Astrocyte (in vitro differentiated cells and primary cell): ENCODE data around the gene BMPER. TPM values are rescaled to one million over a fixed set of nuclear protein-coding genes. Genes with fewer than 3 reads are reported as not detected.

Experiments
- DNase-seq: peaks from one replicate; pipeline ENCODE4 v3.0.0-alpha.2; 2010; ENCODE audit warnings: low read depth
- FAIRE-seq: peaks from 2 replicates; lab custom pipeline; 2011; peaks lifted over from hg19 to GRCh38; lab: Jason Lieb, UNC
- H2AFZ ChIP-seq: 2 replicates; pipeline ENCODE4 v1.6.0; 2012; ENCODE audit warnings: low read depth, low read length, inconsistent platforms
- H3K27ac ChIP-seq: 2 replicates; pipeline ENCODE4 v1.5.1; 2011; ENCODE audit warnings: low read depth, low read length, inconsistent platforms
- H3K27me3 ChIP-seq: 2 replicates; pipeline ENCODE4 v1.6.0; 2011; ENCODE audit warnings: low read length, inconsistent platforms; ENCODE audit not compliant: insufficient read depth
- H3K36me3 ChIP-seq: 2 replicates; pipeline ENCODE4 v1.5.1; 2011; ENCODE audit warnings: low read length, inconsistent platforms; ENCODE audit not compliant: insufficient read depth
- H3K4me1 ChIP-seq: 2 replicates; pipeline ENCODE4 v1.5.1; 2011; ENCODE audit warnings: low read length, inconsistent platforms; ENCODE audit not compliant: insufficient read depth
- H3K4me2 ChIP-seq: 2 replicates; pipeline ENCODE4 v1.6.0; 2012; ENCODE audit warnings: low read length, inconsistent platforms
- H3K4me3 ChIP-seq: 2 replicates; pipeline ENCODE4 v1.5.1; 2011; ENCODE audit warnings: low read depth, mild to moderate bottlenecking, low read length, inconsistent platforms; ENCODE audit not compliant: insufficient read depth
- H3K79me2 ChIP-seq: 2 replicates; pipeline ENCODE4 v1.6.0; 2012; ENCODE audit warnings: mild to moderate bottlenecking, low read length, inconsistent platforms; ENCODE audit not compliant: insufficient read depth
- H3K9ac ChIP-seq: 2 replicates; pipeline ENCODE4 v1.6.0; 2012; ENCODE audit warnings: mild to moderate bottlenecking, low read length, inconsistent platforms
- H3K9me3 ChIP-seq: 2 replicates; pipeline ENCODE4 v1.5.1; 2012; ENCODE audit warnings: low read depth, mild to moderate bottlenecking, low read length, inconsistent platforms; ENCODE audit not compliant: insufficient read depth
- H4K20me1 ChIP-seq: 2 replicates; pipeline ENCODE4 v1.6.0; 2012; ENCODE audit warnings: low read length, inconsistent platforms; ENCODE audit not compliant: insufficient read depth
- H3K27ac Mint-ChIP-seq: one replicate; pipeline ENCODE4 v1.8.0; 2021; ENCODE audit warnings: mild to moderate bottlenecking, mixed read lengths; ENCODE audit not compliant: unreplicated experiment
- H3K27me3 Mint-ChIP-seq: one replicate; pipeline ENCODE4 v1.8.0; 2021; ENCODE audit warnings: low read depth, mixed read lengths; ENCODE audit not compliant: unreplicated experiment
- H3K36me3 Mint-ChIP-seq: one replicate; pipeline ENCODE4 v1.8.0; 2021; ENCODE audit warnings: low read depth, mixed read lengths; ENCODE audit not compliant: unreplicated experiment
- H3K4me1 Mint-ChIP-seq: one replicate; pipeline ENCODE4 v1.8.0; 2021; ENCODE audit warnings: low read depth, mixed read lengths; ENCODE audit not compliant: unreplicated experiment
- H3K4me3 Mint-ChIP-seq: one replicate; pipeline ENCODE4 v1.8.0; 2021; ENCODE audit warnings: mild to moderate bottlenecking, moderate library complexity, mixed read lengths; ENCODE audit not compliant: unreplicated experiment
- H3K9me3 Mint-ChIP-seq: one replicate; pipeline ENCODE4 v1.8.0; 2021; ENCODE audit warnings: mild to moderate bottlenecking, mixed read lengths; ENCODE audit not compliant: unreplicated experiment
- EZH2 ChIP-seq: IDR thresholded peaks from 2 replicates; pipeline ENCODE4 v1.6.1; 2012; ENCODE audit warnings: mild to moderate bottlenecking, low read length, inconsistent platforms; ENCODE audit not compliant: insufficient read depth
- total RNA-seq: library from RNA; stranded (reverse); gene quantifications from 2 replicates; pipeline ENCODE4 v1.2.1, GENCODE V29; 2021
- TF ChIP-seq, protein P1 (sequence below): IDR thresholded peaks from 2 replicates; pipeline ENCODE4 v1.5.1; 2011; ENCODE audit warnings: low read depth, mild to moderate bottlenecking, inconsistent platforms, low read length, moderate library complexity; ENCODE audit not compliant: insufficient read depth

BMPER gene
- total RNA-seq, 1 donor from 2014 or later = 4.4 TPM

DNA sequence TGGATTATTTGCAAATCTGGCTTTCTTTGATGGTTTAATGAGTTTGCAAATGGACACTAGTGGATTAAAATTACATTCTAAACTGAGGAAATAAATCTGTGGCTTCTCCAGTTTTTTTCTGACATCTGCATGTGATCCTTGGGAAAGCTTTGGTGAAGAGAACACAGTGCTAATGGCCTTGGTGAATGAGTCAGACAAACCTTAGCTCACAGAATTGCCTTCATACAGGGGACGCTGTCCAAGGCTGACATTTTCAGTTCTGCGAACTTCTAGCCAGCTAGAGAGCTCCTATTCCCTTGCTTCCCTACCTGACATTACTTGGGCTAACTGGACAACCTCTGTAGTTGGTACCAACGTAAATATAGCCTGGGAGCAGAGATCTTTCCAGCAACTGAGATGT, 21.2 kb downstream of the BMPER start:
- Mint-ChIP-seq H3K27me3 (peaks cover 4% of the 10 kb centered on the region), H3K4me3 (no peak overlapping the region), H3K36me3 (no peaks in the 10 kb centered on the region), H3K9me3 (peaks cover 2% of the 10 kb centered on the region), H3K4me1 (peaks cover 4% of the 10 kb centered on the region), H3K27ac (no peak overlapping the region)
- H3K27me3 ChIP-seq = no peaks in the 10 kb centered on the region
- TF ChIP-seq, protein P1, sequence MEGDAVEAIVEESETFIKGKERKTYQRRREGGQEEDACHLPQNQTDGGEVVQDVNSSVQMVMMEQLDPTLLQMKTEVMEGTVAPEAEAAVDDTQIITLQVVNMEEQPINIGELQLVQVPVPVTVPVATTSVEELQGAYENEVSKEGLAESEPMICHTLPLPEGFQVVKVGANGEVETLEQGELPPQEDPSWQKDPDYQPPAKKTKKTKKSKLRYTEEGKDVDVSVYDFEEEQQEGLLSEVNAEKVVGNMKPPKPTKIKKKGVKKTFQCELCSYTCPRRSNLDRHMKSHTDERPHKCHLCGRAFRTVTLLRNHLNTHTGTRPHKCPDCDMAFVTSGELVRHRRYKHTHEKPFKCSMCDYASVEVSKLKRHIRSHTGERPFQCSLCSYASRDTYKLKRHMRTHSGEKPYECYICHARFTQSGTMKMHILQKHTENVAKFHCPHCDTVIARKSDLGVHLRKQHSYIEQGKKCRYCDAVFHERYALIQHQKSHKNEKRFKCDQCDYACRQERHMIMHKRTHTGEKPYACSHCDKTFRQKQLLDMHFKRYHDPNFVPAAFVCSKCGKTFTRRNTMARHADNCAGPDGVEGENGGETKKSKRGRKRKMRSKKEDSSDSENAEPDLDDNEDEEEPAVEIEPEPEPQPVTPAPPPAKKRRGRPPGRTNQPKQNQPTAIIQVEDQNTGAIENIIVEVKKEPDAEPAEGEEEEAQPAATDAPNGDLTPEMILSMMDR = no peak
- no peak for TF ChIP-seq EZH2
- H3K79me2 ChIP-seq = no peaks in the 10 kb centered on the region
- no peaks in the 10 kb centered on the region for H3K9me3 ChIP-seq
- no peak overlapping the region for H3K4me3 ChIP-seq
- no peak overlapping the region for H3K27ac ChIP-seq
- H2AFZ ChIP-seq = no peak overlapping the region
- H3K4me1 ChIP-seq = no peaks in the 10 kb centered on the region
- DNase-seq (peak; percentile 50), FAIRE-seq (no peak)
- H4K20me1 ChIP-seq = no peaks in the 10 kb centered on the region
- H3K9ac ChIP-seq = no peak overlapping the region
- H3K36me3 ChIP-seq = no peaks in the 10 kb centered on the region
- H3K4me2 ChIP-seq = no peak overlapping the region

DNA sequence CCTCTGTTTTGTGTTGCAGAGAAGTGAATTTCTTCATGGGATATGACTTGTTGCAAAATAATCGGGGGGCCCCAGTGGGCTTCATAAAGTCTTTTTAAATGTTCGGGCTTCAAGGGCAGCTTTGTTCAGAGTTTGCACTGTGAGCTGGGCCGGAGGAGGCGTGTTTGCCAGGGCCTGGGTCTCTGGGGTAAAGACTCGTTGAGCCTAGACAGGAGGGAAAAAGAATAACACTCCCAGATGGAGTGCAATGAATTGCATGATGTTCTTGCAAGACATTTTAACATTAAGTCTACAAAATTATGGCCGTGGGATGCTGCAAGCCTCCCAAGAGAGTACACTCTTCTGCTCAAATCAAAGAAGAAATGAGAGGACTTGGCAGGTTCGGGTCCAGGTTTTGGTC, 23.6 kb downstream of the BMPER start:
- H3K27ac ChIP-seq = no peak overlapping the region
- no peak overlapping the region for H3K4me3 ChIP-seq
- H3K79me2 ChIP-seq = no peaks in the 10 kb centered on the region
- TF ChIP-seq, protein P1 = no peak
- TF ChIP-seq EZH2 = no peak
- no peak overlapping the region for H3K4me2 ChIP-seq
- Mint-ChIP-seq H3K4me1 (peaks cover 11% of the 10 kb centered on the region), H3K36me3 (no peaks in the 10 kb centered on the region), H3K27me3 (peaks cover 4% of the 10 kb centered on the region), H3K9me3 (no peaks in the 10 kb centered on the region), H3K4me3 (no peak overlapping the region), H3K27ac (no peak overlapping the region)
- peaks cover 10% of the 10 kb centered on the region for H3K4me1 ChIP-seq
- no peak overlapping the region for H3K9ac ChIP-seq
- no peaks in the 10 kb centered on the region for H4K20me1 ChIP-seq
- H3K9me3 ChIP-seq = no peaks in the 10 kb centered on the region
- FAIRE-seq (no peak), DNase-seq (no peak)
- H2AFZ ChIP-seq = no peak overlapping the region
- no peaks in the 10 kb centered on the region for H3K27me3 ChIP-seq
- H3K36me3 ChIP-seq = no peaks in the 10 kb centered on the region

DNA sequence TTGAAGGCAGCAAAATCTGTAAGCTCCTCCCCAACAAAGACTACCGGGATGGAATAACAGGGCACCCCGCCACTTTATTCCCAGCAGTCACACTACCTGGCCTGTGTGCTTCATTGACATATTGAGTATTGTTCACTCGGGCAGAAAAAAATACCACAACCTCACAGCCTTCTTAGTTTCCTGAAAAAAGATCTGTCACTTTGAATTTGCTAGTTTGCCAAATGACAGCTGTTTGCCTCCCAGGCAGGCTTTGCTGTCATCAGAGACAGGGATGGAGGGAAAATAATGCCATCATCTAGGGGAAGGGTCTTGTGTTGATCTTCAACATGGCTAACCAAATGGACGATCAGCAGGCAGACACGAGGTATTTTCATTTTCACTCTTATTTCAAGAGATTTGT, 26.9 kb downstream of the BMPER start:
- no peak overlapping the region for H3K4me3 Mint-ChIP-seq
- no peak overlapping the region for H2AFZ ChIP-seq
- H3K4me1 ChIP-seq = peaks cover 13% of the 10 kb centered on the region
- peaks cover 10% of the 10 kb centered on the region for H3K4me1 Mint-ChIP-seq
- H3K27me3 Mint-ChIP-seq = peaks cover 8% of the 10 kb centered on the region
- no peak overlapping the region for H3K27ac Mint-ChIP-seq
- TF ChIP-seq EZH2 = no peak
- TF ChIP-seq, protein P1 = no peak
- no peak overlapping the region for H3K27ac ChIP-seq
- no peak for FAIRE-seq
- no peaks in the 10 kb centered on the region for H4K20me1 ChIP-seq
- no peaks in the 10 kb centered on the region for H3K9me3 Mint-ChIP-seq
- H3K4me3 ChIP-seq = no peak overlapping the region
- H3K36me3 ChIP-seq = no peaks in the 10 kb centered on the region
- no peak for DNase-seq
- no peaks in the 10 kb centered on the region for H3K9me3 ChIP-seq
- H3K79me2 ChIP-seq = no peaks in the 10 kb centered on the region
- no peak overlapping the region for H3K4me2 ChIP-seq
- H3K27me3 ChIP-seq = no peaks in the 10 kb centered on the region
- H3K36me3 Mint-ChIP-seq = no peaks in the 10 kb centered on the region
- H3K9ac ChIP-seq = no peak overlapping the region
